SW 1271 (cell line): ENCODE results near the gene MTUS2.

Experiments used
- DNase-seq, 2 experiments: peaks; one replicate each; lab custom pipeline; 2025; lab: John Stamatoyannopoulos, UW

The MTUS2 gene

DNA sequence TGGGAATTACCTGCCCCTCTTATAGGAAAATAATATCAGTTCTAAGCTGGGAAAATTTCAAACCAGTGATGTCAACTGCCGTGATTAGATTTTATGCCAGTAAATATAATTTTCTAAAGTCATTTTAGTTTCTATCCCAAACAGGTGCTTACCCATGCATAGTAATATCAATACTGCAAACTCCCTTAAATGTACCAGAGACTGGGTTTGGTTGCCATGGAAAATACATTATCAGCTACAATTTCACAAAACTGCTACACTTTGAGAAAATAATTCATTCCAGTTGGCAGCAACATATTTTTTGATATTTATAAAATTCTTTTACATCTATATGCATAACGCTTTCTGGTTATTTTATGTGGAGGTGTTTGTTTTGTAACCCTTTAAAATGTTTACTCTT lies 631.8 kb downstream of the MTUS2 start:
- DNase-seq: no peak

DNA sequence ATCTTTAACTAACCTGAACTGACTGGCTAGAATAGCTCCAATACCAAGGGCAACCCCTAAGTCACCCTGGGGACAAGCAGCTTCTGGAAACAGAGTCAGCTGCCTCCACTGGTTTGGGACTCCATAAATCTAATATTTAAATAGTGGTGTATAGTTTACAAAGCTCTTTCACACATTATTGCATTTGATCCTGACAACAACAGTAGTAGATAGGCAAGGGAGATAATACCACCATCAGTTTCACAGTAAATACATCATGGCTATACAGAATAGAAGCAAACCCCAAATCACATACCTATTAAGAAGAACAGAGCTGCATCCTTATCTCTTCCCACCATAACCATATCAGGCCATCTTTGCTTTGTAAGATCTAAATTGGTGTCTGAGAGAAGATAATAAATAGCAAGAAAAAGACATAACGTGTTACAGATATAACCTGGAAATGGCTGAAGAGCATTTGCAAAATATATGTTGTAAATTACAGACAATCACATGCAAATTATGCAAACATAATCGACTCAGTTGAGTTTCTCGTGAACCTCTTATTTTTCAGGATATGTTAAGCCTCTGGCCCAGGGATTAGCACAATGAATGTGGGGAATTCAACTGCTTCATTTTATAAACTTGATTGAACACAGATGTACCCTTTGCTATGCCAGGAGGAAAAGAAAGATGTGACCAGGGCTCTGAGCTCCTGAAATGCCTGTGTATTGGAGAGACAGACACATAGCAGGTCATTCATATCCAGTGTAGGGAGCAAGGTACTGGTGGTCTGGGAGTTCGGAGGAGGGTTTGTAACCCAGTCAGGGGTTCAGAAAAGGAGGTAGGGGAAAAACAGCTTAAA lies 632.9 kb downstream of the MTUS2 start:
- DNase-seq: no peak

DNA sequence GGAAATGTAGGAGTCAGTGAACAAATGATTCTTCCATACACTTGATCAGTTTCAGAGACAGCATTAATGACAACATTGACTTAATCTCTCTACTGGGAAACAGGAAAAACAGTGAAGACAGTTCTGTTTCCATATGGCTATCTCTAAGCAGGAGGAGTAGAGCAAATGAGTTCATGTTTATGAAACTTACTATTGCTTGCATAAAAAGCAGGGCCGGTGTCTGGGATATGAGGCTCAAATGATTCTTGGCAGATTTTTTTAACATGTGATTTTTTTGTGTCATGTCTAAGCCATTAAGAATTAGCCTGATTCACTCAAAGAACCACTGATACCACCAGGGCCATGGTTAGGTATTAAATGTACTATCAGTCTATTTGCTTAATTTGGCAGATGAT lies 633.5 kb downstream of the MTUS2 start:
- no peak for DNase-seq

DNA sequence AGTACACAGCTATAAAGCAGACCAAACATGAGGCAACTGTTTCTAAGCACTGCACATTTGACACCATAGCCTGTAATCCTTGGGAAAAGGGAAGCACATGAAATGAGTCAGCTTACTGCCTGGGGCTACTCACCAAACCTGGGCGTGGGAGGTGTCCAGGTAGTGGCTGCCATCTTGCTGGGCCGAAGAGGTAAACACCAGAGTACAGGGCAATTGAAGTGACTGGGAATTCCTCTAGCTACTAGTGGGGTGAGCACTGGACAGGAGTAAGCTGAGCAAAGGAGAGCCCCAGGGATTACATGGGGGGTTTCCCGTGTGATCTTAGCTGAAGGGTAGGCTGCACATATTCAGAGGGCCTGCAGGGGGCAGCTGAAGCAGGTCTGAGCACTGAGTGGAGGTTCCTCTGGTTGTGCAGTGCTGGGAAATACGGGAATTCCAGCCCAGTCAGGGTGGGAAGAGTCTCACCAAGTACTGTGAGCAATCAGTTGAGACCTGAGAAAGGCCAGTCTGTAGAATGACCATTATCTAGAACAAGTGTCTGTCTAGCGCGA lies 634.9 kb downstream of the MTUS2 start:
- DNase-seq: no peak

DNA sequence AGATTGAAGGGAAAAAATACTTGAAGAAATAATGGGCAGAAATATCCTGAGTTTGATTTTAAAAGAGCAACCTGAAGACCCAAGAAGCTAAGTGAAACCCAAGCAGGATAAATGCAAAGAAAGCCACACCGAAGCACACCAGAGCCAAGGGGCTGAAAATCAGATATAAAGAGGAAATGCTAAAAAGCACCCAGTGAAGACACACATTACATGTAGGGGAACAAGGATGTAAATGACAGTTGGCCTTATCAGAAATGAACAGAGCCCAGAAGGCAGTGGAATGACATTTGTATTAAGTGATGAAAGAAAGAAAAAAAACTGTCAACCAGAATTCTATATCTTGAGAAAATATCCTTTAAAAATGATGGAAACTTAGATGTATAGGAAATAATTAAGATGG lies 636.3 kb downstream of the MTUS2 start:
- DNase-seq: no peak

DNA sequence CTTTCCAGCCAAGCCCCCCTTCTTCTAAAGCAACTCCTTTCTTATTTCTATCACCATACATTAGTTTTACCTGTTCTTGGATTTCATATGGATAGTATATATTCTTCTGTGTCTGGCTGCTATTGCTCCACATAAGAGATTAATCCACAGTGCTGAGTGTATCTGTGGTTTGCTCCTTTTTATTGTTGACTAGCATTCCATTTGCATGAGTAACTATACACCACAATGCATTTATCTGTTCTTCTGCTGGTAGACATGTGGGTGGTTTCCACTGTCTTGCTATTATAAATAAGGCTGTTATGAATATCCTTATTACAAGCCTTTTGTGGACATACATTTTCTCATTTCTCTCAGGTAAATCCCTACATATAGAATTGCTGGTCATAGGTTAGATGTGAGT lies 637.2 kb downstream of the MTUS2 start:
- peak; percentile 13 to 66 for DNase-seq

DNA sequence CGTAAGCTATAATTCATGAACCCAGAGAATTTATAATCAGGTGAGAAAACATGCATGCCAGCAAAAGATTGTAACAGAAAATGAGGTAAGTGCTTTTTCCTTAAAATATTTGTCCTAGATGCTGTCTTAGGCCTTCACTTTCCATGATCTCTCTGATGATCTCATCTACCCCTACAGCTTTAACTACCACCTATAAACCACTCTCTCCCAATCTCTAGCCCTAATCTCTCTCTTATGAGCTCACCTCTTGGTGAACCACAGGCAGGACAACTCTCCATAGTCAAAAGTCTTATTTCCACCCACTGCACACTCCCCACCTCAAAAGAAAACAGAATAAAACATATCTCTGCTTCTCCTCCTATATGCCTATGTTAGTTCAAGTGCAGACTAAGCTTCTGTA lies 638.3 kb downstream of the MTUS2 start:
- no peak for DNase-seq

DNA sequence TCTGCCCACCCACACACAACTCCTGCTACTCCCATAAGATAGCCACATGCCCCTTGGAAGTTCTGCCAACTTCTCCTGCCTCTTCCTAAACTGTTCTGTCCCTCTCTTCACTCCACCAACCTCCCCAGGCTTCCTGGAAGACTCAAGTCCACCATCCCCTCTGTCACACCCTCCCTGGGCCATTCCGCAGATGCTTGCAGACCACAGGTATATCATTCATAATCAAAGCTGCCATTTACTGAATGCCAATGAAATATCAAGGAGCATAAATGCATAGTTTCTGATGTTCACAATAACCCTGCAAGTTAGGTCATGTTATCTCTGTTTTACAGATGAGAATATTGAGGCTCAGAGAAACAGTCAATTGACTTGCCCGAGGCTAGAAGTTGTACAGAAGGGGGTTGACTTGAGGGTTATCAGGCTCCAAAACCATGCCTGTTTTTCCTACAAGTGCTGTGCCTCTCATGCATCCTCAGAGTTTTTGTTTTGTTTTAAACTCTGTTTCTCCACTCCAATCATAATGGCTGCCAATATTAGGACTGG lies 639.7 kb downstream of the MTUS2 start:
- no peak for DNase-seq

DNA sequence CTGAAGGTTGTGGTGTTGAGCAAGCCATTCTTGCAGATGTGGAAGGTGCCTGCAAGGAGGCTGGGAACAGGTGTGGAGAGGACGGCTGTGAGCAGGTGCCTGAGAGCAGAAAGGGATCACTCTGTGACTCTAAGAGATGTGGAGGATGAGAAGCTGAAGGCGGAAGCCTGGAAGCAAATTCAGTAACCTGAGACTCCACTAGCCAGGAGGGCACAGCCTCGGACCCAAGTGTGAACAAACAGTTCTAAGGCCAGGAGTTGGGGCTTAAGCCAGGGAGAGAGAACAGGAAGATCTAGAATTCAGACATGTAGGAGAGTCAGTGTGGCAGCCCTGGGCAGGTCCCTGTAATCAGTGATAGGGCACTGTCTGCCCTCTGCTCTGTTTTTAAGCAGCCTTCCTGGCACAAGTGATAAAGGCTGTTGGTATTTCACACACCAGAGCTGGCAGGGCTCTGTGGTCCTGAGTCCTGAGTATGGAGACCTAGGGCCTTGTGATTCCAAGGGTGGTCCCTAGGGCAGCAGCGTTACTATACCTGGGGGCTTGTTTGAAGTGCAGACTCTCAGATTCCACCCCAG lies 644.1 kb downstream of the MTUS2 start:
- DNase-seq: no peak

DNA sequence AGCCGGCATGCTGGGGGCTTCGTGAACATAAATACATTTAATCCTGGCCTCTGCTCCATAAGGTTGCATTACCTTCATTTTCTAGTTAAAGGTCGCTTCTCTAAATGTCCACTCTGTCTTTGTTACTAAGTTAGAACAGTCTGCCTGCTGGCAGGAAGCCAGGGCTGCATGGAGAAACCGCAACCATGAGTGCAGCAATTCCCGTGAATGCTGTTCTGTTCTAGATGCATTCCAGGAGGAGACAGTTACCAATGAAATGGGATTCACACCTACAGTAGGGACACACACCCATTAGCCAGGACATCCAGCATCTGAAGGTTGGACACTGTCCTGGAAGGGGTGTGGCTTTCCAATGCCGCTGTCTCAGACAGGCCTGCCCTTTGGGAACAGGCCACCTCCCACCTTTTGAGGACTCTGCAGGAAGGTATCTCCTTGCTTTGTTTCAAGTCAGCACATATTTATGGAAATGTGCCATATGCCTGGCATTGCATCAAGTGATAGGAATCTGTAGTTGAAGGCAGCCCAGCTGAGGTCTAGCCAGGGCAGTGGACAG lies 645.7 kb downstream of the MTUS2 start:
- no peak for DNase-seq

DNA sequence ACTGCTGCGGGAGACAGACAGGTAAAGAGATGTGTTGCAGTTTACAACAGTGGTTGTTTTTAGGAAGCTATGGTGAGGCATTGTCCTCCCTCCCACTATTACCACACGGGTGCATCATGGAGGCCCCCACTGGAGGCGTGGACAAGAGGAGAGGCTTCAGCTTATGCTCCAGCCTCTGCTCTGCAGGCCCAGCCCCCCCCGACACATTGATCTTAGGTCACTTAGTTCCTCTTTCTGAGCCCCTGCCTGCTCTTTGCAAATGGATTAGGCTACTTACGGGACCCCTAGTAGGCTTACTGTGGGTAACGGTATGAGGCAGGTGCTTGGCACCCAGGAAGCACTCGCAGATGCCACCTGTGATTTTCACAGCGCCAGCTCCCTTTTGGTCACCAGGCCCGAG lies 651.4 kb downstream of the MTUS2 start:
- no peak for DNase-seq

DNA sequence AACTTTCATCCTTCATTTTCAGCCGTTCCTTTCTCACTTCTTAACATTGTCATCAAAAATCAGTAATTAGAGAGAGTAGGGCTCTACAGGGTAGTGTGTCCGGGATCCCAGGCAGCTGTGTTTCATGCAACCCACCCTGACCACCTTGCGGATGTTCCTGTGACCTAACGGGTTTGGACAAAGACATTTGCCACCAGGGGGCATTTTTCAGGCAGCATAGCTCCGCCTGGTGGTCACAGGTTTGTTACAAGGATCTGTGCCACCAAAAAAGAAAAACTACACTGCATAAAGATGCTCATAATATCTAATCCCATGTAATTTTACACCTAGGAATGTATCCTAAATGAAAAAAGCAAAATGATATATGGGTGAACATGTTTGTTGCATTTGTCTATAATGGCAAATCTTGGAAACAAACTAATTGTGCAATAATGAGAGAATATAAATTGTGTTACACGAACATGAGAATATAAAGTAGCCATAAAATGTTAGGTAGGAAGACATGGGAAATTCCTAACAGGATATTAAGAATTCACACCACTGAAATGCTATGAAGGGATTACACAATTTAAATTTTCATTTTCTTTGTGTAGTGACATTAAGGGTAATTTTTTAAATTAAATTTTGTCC lies 652.3 kb downstream of the MTUS2 start:
- DNase-seq: peak in 1 of 2 experiments; percentile 37

DNA sequence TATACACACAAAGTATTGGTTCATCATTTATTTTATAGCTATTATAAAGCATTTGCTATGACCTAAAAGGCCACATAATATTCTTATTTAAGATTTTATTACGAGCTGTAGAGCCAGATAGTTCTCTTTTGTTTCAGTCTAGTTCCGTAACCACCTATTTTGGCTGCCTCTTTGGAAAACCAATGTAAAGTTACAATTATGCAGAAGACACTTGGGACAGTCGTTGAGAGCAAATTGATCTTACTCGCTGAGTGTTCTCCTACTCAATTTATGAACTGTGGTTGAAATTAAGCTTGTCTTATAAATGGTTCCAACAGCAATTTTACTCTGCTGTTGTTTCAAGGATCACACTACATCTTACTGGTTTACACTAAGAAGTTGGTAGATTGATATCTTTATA lies 653.0 kb downstream of the MTUS2 start:
- no peak for DNase-seq

DNA sequence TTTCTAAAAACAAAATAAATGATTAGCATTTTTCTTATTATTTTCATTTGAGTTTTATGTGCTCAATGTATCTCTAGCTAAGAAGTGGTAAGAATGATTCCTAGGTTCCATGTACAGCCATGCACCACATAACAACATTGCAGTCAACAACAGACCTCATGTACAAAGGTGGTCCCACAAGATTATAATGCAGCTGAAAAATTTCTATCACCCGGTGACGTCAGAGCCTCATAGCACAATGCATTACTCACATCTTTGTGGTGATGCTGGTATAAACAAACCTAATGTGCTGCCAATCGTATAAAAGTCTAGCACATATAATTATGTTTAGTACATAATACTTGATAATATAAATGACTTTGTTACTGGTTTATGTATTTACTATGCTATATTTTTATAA lies 654.9 kb downstream of the MTUS2 start:
- DNase-seq: peak in 1 of 2 experiments; percentile 8

DNA sequence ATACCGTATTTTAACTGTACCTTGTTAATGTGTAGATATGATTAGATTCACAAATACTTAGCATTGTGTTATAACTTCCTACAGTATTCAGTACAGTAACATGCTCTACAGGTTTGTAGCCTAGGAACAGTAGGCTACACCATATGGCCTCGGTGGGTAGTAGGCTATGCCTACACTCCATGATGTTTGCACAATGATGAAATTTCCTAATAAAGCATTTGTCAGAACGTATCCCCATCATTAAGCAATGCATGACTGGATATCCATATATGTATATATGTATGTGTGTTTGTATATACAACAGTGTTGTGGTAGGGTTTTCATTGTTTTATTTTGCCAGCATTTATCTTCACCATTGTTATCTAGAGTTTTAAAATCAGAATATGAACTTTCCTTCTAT lies 655.9 kb downstream of the MTUS2 start:
- DNase-seq: no peak

DNA sequence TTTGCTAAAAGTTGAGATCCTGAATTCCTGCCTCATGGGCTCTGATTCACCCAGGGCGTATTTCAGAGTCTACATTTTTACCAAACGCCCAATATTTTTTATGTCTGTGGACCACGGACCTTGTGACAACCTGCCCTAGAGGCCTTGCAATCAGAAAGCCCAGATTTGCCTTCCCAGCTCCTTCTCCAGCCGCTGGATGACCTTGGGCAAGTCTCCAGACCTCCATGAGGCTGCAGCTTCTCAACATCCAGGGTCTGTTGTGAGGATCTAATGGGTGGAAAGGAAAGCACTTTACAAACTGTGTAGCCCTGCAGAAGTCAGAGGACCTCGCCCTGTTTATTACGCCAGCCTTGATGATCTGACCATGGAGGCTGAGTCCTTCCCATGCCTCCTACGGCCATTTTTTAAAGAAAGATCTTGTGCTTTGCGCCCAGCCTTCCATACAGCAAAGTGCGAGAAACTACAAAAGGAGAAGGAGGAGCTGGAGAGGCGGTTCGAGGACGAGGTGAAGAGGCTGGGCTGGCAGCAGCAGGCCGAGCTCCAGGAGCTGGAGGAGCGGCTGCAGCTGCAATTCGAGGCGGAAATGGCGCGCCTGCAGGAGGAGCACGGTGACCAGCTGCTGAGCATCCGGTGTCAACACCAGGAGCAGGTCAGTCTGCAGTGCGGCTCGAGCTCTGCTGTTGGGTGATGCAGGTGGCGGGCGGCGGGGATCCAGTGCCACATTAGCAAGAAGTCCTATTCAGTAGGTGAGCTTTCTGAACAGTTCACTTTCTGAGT lies 659.8 kb downstream of the MTUS2 start:
- DNase-seq: no peak

DNA sequence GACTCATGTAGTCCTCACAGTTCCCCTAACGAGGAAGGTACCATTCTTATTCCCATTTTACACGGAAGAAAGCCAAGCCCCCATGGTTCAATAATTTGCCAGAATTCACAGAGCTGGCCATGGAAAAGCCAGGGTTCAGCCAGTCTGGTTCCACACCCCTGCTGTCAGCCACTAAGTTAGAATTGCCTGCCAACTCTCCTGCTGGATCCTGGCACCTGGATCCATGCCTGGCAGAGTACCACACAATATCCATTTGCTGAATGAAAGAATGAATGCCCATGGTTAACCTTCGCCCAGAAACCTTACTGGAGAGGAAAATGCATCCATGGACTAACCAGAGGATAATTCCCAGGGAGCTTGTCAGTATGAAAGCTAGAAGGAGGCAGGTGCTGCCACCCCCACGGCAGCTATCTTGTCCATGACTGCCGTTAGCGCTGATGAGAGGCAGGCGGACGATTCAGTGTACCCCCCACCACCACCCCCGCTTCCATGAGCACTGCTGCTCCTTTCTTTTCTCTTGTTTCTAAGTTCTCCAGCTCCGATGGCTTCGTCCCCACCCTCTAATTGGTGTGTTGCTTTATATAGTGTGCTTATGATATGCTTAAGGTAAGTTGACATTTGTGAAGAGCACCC lies 660.9 kb downstream of the MTUS2 start:
- no peak for DNase-seq

DNA sequence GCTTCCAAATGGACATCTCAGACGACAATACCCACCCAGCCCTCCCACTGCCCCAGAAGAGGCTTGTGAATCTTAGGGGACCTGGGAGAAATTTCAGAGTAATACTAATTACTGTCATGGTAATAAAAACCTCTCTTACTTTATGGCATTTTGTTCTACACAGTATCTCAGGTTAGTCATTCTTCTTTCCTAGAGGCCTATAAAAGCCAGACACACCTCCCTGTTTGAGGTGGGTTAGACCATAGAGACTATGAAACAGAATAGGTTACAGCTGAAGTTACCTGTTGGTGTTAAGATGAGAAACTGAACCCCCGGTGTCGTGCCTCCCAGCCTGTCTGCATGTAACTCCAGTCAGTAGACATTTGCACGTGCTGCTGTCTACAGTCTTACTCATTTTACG lies 661.5 kb downstream of the MTUS2 start:
- DNase-seq: no peak

DNA sequence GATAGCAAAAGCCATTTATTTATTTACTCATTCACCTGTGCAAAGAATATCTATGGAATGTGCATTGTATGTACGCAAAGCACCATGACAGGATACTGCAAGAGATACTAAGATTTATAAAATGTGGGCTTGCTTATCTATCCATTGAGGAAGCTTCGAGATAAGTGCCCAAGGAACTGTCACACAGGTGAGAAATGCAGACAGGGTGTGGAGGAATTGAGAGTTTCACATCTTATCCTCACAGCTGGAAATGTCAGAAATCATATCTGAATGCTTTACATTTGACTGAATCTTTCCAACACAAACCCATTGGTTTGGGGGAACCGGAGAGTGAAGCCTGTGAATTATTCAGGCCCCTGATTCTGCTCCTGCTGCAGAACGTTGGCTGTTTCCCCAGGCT lies 662.4 kb downstream of the MTUS2 start:
- DNase-seq: no peak

DNA sequence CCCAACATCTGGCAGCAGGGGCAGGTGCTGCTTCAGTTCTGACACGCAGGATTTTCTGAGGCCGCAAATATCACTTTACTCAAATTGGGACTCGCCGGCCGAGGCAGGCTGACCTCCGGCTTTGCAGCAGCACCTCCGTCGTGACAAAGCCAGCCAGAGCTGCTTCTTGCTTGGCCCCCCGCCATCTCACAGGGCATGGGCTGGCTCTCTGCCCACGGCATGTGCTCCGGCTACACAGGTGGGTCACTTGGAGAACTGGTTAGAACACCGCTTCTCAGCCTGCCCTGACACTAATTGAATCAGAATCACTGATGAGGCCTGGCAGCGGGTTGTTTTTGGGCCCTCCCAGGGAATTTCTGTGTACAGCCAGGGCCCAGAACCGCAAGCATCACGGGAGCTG lies 663.1 kb downstream of the MTUS2 start:
- DNase-seq: no peak

DNA sequence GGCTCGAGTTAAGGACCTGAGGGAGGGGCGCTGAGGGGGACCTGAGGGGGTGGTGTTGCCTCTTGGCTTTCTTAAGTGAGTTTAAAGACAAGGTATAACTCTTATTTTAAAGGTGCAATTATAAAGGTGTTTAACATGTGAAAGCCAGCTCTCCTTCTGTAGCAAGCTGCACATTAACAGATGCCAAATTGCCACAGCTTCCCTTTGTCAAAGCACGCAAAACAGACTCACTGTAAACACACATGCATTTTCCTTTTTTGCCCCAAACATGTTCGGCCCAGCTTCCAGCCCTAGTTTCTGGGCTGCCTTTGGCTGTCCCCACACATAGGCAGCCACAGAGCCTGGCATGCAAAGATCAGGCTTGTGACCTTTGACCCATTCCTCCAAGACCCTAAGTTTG lies 663.5 kb downstream of the MTUS2 start:
- DNase-seq: no peak
